Coronary artery (tissue), 2 donors: ENCODE measurements around the gene WDR91.

Experiments used
- DNase-seq: peaks from one replicate; pipeline ENCODE4 v3.0.0-alpha.2; 2017; ENCODE audit warnings: low spot score
- H3K27ac ChIP-seq, 2 donors: fragments of 200-600 bp; sonication (generic); one replicate each; pipeline ENCODE4 v1.5.1; 2016 to 2019
- H3K4me3 ChIP-seq: fragments of 200-600 bp; sonication (generic); 2 replicates; pipeline ENCODE4 v1.5.1; 2016; ENCODE audit warnings: mild to moderate bottlenecking, moderate library complexity
- CTCF ChIP-seq: fragments of 200-600 bp; sonication (generic); IDR thresholded peaks from one replicate; pipeline ENCODE4 v1.5.1; 2019; ENCODE audit warnings: antibody characterized with exemption

WDR91 gene

GRCh38 chr7:135251496-135252391 lies 40.4 kb upstream of the WDR91 start:
- H3K4me3 ChIP-seq, result no peak overlapping the region
- H3K27ac ChIP-seq, result no peak overlapping the region
- no peak for TF ChIP-seq CTCF
- DNase-seq, result no peak

GRCh38 chr7:135248546-135248945 lies 37.2 kb upstream of the WDR91 start:
- DNase-seq, result no peak
- Histone ChIP-seq H3K4me3 (no peak overlapping the region), H3K27ac (no peak overlapping the region)
- no peak for TF ChIP-seq CTCF

- TF ChIP-seq CTCF, result no peak
- DNase-seq, result no peak
- Histone ChIP-seq H3K27ac (no peak overlapping the region), H3K4me3 (no peak overlapping the region)
Observed at GRCh38 chr7:135247746-135248471, 36.6 kb upstream of the WDR91 start.

GRCh38 chr7:135246191-135246825 lies 35.0 kb upstream of the WDR91 start:
- DNase-seq, result no peak
- Histone ChIP-seq H3K27ac (no peak overlapping the region), H3K4me3 (no peak overlapping the region)
- no peak for TF ChIP-seq CTCF

GRCh38 chr7:135245226-135246190 lies 34.2 kb upstream of the WDR91 start:
- Histone ChIP-seq H3K27ac (no peak overlapping the region), H3K4me3 (no peak overlapping the region)
- no peak for TF ChIP-seq CTCF
- no peak for DNase-seq

GRCh38 chr7:135242096-135242684 lies 30.9 kb upstream of the WDR91 start:
- Histone ChIP-seq H3K27ac (no peak overlapping the region), H3K4me3 (no peak overlapping the region)
- DNase-seq, result no peak
- no peak for TF ChIP-seq CTCF
